GM23338 (cell line): Measurements from ENCODE around the gene SH3BP2.

Experiments used
- CTCF ChIP-seq, 2 experiments: fragments of 200-600 bp in 1 of 2; sonication (generic) in 1 of 2; conservative IDR thresholded peaks; 2 replicates each; pipeline versions ENCODE4 v1.5.1 to v1.6.1; 2016 to 2017; ENCODE audit warnings: antibody characterized with exemption in 2 of 2, low read depth in 2 of 2, mild to moderate bottlenecking in 2 of 2, moderate library complexity in 1 of 2
- EZH2 ChIP-seq: fragments of 200-600 bp; sonication (generic); IDR thresholded peaks from one replicate; pipeline ENCODE4 v1.8.0; 2017; ENCODE audit warnings: antibody characterized with exemption, mild to moderate bottlenecking, low read depth; ENCODE audit not compliant: unreplicated experiment
- EZH2phosphoT487 ChIP-seq: fragments of 200-600 bp; sonication (generic); IDR thresholded peaks from one replicate; pipeline ENCODE4 v1.8.1; 2018; ENCODE audit warnings: antibody characterized with exemption; ENCODE audit not compliant: unreplicated experiment

GRCh38 chr4:2816401-2816954 lies 23.6 kb downstream of the SH3BP2 start:
- TF ChIP-seq EZH2phosphoT487 (no peak), CTCF (conservative IDR thresholded peaks at IDR 0.05; ENCODE audit: low read depth in 2 of 2) (no peak), EZH2 (no peak)
